T-helper 2 cell treated with Interferon-gamma antibody and Interleukin-4, amounts not matched to agents 5 μg/mL and 100 μg/mL, for 36 hours (primary cell): ENCODE data around the gene BCAP31.
"Not testable (repeated sequence)": the region's sequence is repeated elsewhere in the genome, so short reads cannot be mapped to it uniquely, and the experiment has no call there.

Experiments
- DNase-seq: peaks from one replicate; pipeline ENCODE4 v3.0.0; 2021; ENCODE audit warnings: low spot score
- H3K27ac Mint-ChIP-seq: one replicate; pipeline ENCODE4 v1.8.0; 2021; ENCODE audit warnings: mild to moderate bottlenecking, mixed read lengths
- H3K27me3 Mint-ChIP-seq: one replicate; pipeline ENCODE4 v1.8.0; 2021; ENCODE audit warnings: low read depth, mixed read lengths
- H3K36me3 Mint-ChIP-seq: one replicate; pipeline ENCODE4 v1.8.0; 2021; ENCODE audit warnings: low read depth, mixed read lengths
- H3K4me1 Mint-ChIP-seq: one replicate; pipeline ENCODE4 v1.8.0; 2021; ENCODE audit warnings: low read depth, mixed read lengths
- H3K4me3 Mint-ChIP-seq: one replicate; pipeline ENCODE4 v1.8.0; 2022; ENCODE audit warnings: mild to moderate bottlenecking, moderate library complexity, mixed read lengths
- H3K9me3 Mint-ChIP-seq: one replicate; pipeline ENCODE4 v1.8.0; 2021; ENCODE audit warnings: mixed read lengths

The BCAP31 gene

DNA sequence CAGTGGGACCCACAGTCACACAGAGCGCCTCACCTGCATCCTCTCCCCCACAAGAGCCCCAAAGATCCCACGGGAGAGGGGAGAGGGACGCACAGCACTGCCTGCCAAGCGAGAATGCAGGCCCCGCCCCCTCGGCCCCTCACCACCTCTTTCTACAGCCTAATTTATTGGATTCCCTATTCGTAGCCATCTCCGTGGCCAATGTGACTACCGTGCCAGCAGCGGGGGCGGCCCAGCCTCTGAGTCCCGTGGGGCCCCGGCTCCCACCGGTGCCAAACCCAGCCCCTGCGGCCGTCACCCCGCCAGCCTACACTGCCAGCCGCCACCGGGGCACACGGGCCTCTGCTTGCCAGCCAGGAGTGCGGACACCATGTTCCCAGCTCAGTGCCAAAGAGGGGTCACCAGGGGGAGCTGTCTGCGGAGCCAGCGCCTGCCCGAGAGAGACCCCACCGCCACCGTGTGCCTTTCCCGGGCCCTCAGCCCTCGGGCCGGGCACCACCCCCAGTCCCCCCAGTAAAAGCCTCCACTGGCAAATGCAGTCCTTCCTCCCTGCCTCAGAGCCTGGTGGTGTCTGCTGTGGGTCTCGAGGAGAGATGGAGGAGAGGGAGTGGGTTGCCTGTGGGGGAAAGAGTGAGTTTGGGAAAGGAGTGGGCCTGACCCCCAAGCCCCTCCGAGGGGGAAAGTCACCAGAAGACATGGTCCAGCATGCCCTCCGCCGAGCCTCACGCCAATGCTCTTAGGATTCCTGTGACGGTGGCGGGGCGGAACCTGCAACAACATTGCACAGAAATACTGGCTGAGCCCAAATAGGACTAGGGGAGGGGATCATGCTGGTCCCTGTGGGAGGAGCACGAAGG, 20.3 kb upstream of the BCAP31 start:
- Mint-ChIP-seq H3K36me3 (peaks cover 2% of the 10 kb centered on the region), H3K4me3 (no peak overlapping the region), H3K4me1 (peaks cover 10% of the 10 kb centered on the region), H3K27me3 (peaks cover 3% of the 10 kb centered on the region), H3K9me3 (no peaks in the 10 kb centered on the region), H3K27ac (no peak overlapping the region)
- no peak for DNase-seq

DNA sequence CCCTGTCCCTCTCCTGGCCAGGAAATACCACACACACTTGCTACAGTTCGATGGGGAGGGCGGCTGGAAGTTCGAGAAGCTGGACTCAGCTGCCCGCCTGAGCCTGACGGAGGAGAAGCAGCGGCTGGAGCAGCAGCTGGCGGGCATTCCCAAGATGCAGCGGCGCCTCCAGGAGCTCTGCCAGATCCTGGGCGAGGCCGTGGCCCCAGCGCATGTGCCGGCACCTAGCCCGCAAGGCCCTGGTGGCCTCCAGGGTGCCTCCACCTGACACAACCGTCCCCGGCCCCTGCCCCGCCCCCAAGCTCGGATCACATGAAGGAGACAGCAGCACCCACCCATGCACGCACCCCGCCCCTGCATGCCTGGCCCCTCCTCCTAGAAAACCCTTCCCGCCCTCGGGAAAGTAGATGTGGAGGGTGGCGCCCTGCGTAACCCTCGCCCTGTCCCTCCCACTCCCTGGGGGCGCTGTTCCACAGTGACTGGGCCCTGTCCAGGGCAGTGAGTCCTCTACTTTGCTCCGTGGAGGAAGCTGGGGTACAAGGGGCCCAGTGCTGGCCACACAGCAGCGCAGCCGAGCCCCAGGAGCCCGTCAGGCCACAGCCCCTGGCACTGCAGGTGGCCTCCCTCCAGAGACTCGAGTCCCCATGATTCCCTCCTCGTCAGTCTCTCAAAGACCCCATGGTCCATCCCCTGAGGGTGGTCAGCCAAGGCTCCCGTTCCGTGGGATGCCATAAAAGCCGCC, 19.5 kb upstream of the BCAP31 start:
- H3K4me3 Mint-ChIP-seq, DNase-seq, H3K36me3 Mint-ChIP-seq, H3K27ac Mint-ChIP-seq, H3K9me3 Mint-ChIP-seq, H3K27me3 Mint-ChIP-seq: not testable (repeated sequence)
- H3K4me1 Mint-ChIP-seq, result peaks cover 12% of the 10 kb centered on the region

DNA sequence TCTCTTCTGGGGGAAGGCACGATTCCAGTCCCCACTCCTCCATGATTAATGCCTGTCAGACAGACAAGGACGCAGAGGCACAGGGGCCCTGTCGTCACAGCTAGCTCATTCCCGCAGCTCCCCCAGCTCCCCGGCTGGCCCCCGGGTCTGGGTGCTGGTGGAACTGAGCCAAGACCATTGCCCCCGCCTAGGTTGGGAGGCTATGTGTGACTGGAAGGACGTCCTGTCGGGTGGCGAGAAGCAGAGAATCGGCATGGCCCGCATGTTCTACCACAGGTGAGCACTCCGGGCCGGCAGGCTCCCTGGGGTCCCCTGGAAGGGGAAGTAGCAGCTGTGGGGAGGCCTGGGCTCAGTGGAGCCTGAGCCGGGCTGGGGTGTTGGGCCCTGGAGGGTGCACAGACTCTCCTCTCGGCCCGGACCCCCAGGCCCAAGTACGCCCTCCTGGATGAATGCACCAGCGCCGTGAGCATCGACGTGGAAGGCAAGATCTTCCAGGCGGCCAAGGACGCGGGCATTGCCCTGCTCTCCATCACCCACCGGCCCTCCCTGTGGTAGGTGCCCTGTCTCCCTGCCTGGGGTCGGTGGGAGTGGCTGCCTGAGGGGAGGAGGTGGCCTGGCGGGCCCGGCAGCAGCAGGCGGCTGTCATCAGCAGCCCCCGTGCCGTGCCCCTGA, 18.7 kb upstream of the BCAP31 start:
- H3K9me3 Mint-ChIP-seq, H3K27ac Mint-ChIP-seq, H3K36me3 Mint-ChIP-seq, H3K4me3 Mint-ChIP-seq, DNase-seq, H3K27me3 Mint-ChIP-seq: not testable (repeated sequence)
- peaks cover 12% of the 10 kb centered on the region for H3K4me1 Mint-ChIP-seq

DNA sequence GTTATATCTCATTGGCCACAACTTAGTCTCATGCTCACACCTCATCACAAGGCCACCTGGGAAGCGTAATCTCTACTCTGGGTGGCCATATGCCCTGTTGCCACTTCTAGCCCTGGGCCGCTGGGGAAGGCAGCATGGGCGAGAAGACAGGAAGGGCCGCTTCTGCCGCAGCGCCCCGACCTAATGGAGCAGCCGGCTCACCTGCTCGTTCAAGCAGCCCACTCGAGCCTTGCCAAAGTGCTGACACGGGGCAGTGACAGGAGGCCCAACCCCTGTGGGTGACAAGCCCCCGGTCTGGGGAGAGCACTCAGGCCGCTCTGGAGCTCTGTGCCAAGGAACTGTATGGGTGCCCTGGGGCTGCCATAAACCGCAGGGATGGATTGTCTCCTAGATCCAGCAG, 17.9 kb upstream of the BCAP31 start:
- not testable (repeated sequence) for H3K36me3 Mint-ChIP-seq

DNA sequence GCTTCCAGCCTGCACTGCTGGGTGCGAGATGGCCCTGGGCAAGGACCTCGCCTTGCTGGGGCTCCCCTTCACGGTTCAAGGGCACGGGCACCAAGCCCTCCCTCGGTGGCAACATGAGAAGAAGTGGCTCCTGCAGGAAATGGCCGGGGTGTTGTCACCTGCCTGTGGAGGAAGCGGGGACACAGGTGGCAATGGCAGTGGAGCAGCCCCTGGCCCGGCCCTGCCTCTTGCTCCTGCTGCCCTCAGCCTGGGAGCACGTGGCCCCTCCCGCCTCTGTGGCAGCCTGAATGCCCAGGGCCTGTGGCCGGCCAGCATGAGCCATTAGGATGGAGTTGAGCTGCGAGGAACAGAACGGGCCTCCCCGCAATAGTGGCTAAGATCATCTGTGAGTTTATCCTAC, 17.3 kb upstream of the BCAP31 start:
- Mint-ChIP-seq H3K27ac (peak overlapping the region; percentile 55), H3K4me1 (peaks cover 12% of the 10 kb centered on the region), H3K27me3 (no peaks in the 10 kb centered on the region), H3K9me3 (no peaks in the 10 kb centered on the region), H3K36me3 (peaks cover 2% of the 10 kb centered on the region), H3K4me3 (peak overlapping the region; percentile 77)
- no peak for DNase-seq

More for the DNA sequence above, 17.9 kb upstream of the BCAP31 start:
- H3K4me3 Mint-ChIP-seq, DNase-seq, H3K9me3 Mint-ChIP-seq, H3K27me3 Mint-ChIP-seq, H3K27ac Mint-ChIP-seq: not testable (repeated sequence)
- H3K4me1 Mint-ChIP-seq, result peaks cover 12% of the 10 kb centered on the region

DNA sequence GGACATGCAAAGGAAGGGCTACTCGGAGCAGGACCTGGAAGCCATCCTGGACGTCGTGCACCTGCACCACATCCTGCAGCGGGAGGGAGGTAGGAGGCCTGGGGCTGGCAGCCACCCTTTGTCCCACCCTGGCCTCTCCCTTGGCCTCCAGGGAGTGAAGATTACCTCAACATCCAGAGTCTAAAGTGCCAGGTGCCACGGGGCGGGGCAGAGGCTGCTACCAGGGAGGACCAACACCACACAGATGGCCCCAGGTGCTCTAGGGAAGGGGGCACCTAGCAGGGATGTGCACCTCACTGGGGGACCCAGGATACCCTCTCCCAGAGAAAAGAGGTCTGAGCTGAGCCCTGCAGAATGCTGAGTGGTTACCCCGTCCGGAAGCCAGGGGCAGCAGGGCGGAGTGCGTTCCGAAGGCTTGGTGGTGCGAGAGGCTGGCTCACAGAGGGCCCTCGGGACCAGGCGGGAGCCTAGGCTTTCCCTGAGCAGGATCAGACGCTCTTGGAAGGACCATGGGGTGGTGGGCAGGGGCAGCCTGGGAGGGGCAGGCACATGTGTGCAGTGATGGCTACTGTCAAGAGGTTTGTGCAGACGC, 16.5 kb upstream of the BCAP31 start:
- peak overlapping the region; percentile 77 for H3K4me3 Mint-ChIP-seq

DNA sequence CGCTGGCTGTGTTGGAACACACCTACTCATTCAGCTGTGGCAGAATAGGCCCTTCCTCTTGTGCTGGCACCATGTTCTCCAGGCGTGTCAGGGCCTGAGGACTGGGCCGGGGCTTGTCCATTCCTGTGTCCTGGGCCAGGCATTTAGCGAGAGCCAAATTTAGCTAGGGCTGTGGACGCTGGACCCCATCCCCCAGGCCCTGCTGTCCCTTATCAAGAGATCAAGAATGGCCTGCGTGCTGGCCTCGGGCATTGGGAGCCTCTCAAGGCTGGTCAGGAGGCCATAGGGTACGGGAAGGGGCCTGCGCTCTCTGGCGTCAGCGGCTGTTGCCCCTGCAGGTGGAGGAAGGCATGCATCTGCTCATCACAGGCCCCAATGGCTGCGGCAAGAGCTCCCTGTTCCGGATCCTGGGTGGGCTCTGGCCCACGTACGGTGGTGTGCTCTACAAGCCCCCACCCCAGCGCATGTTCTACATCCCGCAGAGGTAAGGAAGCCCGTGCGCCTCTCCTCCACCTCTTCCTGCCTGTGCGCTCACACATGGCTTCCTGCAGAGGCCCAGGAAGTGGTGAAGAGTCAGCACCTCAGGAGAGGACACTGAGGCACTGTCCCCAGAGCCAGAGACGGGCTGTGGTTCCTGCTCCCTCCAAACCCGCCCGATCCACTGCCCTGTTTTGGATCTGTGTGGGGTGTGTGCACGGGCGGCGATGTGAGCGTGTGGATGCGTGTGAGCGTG, 15.7 kb upstream of the BCAP31 start:
- Mint-ChIP-seq H3K4me1 (peaks cover 20% of the 10 kb centered on the region), H3K27me3 (no peaks in the 10 kb centered on the region), H3K27ac (peak overlapping the region; percentile 75), H3K9me3 (peaks cover 1% of the 10 kb centered on the region), H3K4me3 (peak overlapping the region; percentile 77), H3K36me3 (peaks cover 8% of the 10 kb centered on the region)
- no peak for DNase-seq

More for the DNA sequence above, 16.5 kb upstream of the BCAP31 start:
- peaks cover 2% of the 10 kb centered on the region for H3K36me3 Mint-ChIP-seq
- no peaks in the 10 kb centered on the region for H3K27me3 Mint-ChIP-seq
- H3K27ac Mint-ChIP-seq, result peak overlapping the region; percentile 75
- H3K9me3 Mint-ChIP-seq, result no peaks in the 10 kb centered on the region
- peaks cover 12% of the 10 kb centered on the region for H3K4me1 Mint-ChIP-seq
- no peak for DNase-seq

DNA sequence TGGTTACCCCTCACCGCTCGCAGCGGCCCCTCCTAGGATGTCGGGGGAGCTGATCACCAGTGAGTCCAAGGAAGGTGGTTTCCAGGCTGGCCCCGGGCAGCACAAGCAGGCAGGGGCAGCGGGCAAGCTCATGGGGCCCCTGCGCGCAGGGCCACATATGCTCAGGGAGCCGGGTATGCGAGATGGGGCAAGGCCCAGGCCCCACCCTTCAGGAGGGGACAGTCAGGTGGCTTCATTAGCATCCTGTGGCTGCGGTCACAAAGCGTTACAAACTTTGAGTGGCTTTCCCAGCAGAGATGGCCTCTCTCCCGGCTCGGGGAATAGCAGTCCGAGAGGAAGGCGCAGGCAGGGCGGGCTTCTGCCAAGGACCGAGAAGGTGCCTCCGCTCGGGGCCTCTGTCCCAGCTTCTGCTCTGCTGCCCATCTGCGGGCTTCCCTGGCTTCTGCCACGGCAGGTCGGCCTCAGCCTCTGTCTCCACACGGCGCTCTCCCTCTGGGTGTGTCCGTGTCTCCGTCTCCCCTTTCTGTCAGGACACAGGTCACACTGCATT, 13.9 kb upstream of the BCAP31 start:
- DNase-seq, result no peak
- H3K4me3 Mint-ChIP-seq, result no peak overlapping the region
- H3K36me3 Mint-ChIP-seq, result peaks cover 13% of the 10 kb centered on the region
- no peak overlapping the region for H3K27ac Mint-ChIP-seq
- H3K9me3 Mint-ChIP-seq, result peaks cover 4% of the 10 kb centered on the region
- H3K27me3 Mint-ChIP-seq, result no peaks in the 10 kb centered on the region
- H3K4me1 Mint-ChIP-seq, result peaks cover 20% of the 10 kb centered on the region

DNA sequence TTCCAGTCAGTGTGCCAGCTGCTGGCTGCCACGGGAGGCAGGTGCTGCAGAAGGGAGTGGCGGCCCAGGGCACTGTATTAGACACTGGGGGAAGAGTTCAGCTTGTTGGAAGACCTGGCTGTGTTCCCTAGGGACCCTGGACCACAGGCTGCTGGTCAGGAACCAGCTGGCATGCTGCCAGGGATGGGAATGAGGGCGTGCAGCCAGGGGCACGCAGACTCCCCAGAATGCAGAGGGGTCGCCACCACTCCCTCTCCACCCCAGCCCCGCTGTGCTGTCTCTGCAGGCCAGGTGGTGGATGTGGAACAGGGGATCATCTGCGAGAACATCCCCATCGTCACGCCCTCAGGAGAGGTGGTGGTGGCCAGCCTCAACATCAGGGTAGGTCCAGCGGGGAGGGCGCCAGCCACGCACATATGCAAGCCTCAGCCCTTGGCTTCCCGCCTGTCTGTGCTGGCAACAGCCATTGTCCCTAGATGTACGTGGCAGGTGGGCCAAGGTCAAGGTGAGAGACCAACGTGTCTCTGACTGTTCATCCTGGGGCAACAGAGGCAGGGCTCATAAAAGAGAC, 12.8 kb upstream of the BCAP31 start:
- no peak overlapping the region for H3K27ac Mint-ChIP-seq
- no peak for DNase-seq
- H3K4me3 Mint-ChIP-seq, result no peak overlapping the region
- peaks cover 20% of the 10 kb centered on the region for H3K4me1 Mint-ChIP-seq
- peaks cover 5% of the 10 kb centered on the region for H3K9me3 Mint-ChIP-seq
- H3K27me3 Mint-ChIP-seq, result no peaks in the 10 kb centered on the region
- peaks cover 17% of the 10 kb centered on the region for H3K36me3 Mint-ChIP-seq

DNA sequence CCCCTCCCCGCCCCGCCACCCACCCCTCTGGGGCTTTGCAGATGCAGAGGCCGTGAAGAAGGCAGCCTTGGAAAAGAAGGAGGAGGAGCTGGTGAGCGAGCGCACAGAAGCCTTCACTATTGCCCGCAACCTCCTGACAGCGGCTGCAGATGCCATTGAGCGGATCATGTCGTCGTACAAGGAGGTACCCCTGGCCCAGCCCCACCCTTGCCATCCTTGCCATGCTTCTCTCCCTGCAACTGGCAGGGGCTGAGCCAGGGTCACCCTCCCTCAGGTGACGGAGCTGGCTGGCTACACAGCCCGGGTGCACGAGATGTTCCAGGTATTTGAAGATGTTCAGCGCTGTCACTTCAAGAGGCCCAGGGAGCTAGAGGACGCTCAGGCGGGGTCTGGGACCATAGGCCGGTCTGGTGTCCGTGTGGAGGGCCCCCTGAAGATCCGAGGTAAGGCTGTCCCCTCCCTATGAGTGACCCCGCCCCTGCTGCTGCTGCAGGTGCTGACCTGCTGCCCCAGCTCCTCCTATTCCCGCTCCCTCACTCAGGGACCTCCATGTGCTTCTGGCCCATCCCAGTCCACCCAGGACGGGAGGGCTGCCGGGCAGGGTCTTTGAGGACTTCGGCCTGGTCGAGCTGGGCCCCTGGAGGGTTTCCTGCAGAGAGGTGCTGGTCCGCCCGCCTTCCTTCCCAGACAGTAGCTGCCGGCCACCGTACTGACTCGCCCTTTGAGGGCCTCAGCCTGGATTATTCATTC, 12.1 kb upstream of the BCAP31 start:
- Mint-ChIP-seq H3K36me3 (peaks cover 24% of the 10 kb centered on the region), H3K4me3 (no peak overlapping the region), H3K27me3 (no peaks in the 10 kb centered on the region), H3K27ac (no peak overlapping the region), H3K4me1 (peaks cover 25% of the 10 kb centered on the region), H3K9me3 (peaks cover 12% of the 10 kb centered on the region)
- no peak for DNase-seq

DNA sequence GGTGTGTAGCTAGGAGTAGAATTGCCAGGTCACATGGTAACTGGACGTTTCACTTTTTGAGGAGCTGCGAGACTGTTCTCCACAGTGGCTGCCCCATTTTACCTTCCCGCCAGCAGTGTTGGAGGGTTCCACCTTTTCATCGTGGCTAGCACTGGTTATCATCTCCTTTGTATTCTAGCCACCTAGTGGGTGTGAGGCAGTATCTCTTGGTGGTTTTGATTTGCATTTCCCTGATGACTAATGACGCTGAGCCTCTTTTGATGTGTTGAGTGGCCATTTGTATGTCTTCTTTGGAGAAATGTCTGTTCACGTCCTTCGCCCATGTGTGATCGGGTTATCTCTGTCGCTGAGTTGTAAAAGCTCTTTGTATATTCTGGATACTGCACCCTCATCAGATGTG, 11.1 kb upstream of the BCAP31 start:
- no peak for DNase-seq
- peaks cover 28% of the 10 kb centered on the region for H3K36me3 Mint-ChIP-seq
- peaks cover 26% of the 10 kb centered on the region for H3K4me1 Mint-ChIP-seq
- peaks cover 14% of the 10 kb centered on the region for H3K9me3 Mint-ChIP-seq
- no peaks in the 10 kb centered on the region for H3K27me3 Mint-ChIP-seq
- H3K4me3 Mint-ChIP-seq, result no peak overlapping the region
- H3K27ac Mint-ChIP-seq, result no peak overlapping the region

DNA sequence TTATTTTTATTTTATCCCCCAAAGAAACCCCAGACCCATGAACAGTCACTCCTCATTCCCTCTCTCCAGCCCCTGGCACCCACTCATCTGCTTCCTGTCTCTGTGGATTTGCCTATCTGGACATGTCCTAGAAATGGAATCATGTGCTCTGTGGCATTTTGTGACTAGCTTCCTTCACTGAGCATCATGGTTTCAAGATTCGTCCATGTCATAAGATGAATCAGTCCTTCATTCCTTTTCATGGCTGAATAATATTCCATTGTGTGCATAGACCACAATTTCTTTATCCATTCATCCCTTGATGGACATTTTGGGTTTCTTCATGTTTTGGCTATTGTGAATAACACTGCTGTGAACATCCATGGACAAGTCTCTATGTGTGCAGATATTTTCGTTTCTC, 10.7 kb upstream of the BCAP31 start:
- no peak for DNase-seq
- Mint-ChIP-seq H3K4me3 (no peak overlapping the region), H3K27me3 (no peaks in the 10 kb centered on the region), H3K4me1 (peaks cover 22% of the 10 kb centered on the region), H3K36me3 (peaks cover 28% of the 10 kb centered on the region), H3K9me3 (peaks cover 14% of the 10 kb centered on the region), H3K27ac (no peak overlapping the region)
